ENCODE measurements around the gene LCTL.
"Not testable (repeated sequence)": the region's sequence is repeated elsewhere in the genome, so short reads cannot be mapped to it uniquely, and the experiment has no call there.

The LCTL gene

DNA sequence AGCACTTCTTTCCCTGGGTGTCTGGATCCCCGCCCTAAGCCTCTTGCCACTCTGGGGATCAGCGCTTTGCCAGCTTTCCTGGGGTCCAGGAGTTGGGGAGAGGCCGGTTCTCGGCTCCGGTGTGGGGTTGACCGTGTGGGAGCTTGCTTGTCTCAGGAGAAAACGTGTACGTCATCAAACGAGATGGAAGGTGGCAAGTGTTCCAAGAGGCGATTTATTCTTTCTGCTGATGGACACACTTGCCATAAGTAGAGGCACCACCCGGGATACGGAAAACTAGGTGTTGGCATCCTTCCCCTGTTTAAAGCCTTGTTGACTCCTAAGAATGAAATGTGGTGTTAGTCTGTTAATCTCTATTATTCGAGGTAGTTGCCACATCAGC, 60.4 kb downstream of the LCTL start:
- H3K4me3 ChIP-seq (ENCODE audit: low read depth, low read length), result peak overlapping the region; percentile 66
- TF ChIP-seq, protein P1, sequence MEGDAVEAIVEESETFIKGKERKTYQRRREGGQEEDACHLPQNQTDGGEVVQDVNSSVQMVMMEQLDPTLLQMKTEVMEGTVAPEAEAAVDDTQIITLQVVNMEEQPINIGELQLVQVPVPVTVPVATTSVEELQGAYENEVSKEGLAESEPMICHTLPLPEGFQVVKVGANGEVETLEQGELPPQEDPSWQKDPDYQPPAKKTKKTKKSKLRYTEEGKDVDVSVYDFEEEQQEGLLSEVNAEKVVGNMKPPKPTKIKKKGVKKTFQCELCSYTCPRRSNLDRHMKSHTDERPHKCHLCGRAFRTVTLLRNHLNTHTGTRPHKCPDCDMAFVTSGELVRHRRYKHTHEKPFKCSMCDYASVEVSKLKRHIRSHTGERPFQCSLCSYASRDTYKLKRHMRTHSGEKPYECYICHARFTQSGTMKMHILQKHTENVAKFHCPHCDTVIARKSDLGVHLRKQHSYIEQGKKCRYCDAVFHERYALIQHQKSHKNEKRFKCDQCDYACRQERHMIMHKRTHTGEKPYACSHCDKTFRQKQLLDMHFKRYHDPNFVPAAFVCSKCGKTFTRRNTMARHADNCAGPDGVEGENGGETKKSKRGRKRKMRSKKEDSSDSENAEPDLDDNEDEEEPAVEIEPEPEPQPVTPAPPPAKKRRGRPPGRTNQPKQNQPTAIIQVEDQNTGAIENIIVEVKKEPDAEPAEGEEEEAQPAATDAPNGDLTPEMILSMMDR (IDR thresholded peaks at IDR 0.05; ENCODE audit: low read depth, low read length, missing control alignments), result no peak
- in situ Hi-C loops (cut with HindIII; ENCODE audit: low sequenced_read_pairs), result no loop called here
- no peak for DNase-seq (ENCODE audit: low read depth)

DNA sequence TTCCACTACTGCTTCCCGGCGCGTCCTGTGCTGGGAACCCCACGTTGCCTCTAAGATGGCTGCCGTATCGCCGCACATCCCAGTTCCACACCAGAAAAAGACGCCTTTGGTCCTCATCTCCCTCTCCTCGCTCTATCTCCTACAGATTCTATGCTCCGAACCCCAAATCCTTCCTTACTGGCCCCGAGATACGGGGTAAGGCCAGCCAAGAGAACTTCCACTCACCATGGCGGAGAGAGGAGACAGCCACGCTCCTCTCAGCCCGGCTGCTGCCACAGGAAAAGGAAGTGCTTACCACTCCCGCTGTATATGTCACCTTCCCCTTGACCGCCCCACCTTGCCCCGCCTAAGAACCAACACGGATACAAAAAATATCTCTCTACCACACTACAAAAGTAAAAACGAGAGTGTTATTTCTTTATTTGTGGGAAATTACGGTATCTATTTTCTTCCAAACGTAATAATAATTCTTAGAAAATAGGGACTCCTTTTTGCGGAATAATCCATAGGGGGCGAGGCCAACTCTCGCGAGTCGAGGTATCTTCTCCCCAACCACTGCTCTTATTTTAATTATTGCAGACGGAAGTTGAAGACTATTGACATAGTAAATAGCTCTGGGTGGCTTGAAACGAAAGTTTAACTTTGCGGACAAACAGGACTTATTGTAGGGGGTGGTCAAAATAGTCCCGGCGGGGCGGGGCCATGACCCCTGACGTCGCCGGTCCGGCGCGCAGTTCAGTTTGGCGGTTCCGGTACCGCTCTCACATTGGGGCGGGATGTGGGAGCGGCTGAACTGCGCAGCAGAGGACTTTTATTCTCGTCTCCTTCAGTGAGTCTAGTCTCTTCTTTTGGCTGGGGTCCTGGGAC, 61.0 kb downstream of the LCTL start, which contains the start of the genes RPL4 and ZWILCH:
Gene RPL4, minus strand, starts transcription at position 293 of the 867 bp plus-strand sequence. Its CDS starts 65 bp downstream, at position 228.
Gene ZWILCH, plus strand, starts transcription at position 764 of the 867 bp plus-strand sequence. Its CDS starts 13 bp downstream, at position 777.
- H3K4me3 ChIP-seq (ENCODE audit: low read depth, low read length), result peak within 1 kb of the TSS; percentile 66
- in situ Hi-C loops (cut with HindIII; ENCODE audit: low sequenced_read_pairs), result loop anchor here (5.0 kb wide), 1 partner anchor 73 kb away; no protein-coding TSS in a partner anchor
- DNase-seq (ENCODE audit: low read depth), result peak; percentile 75
- TF ChIP-seq, protein P1 (IDR thresholded peaks at IDR 0.05; ENCODE audit: low read depth, low read length, missing control alignments), result no peak

DNA sequence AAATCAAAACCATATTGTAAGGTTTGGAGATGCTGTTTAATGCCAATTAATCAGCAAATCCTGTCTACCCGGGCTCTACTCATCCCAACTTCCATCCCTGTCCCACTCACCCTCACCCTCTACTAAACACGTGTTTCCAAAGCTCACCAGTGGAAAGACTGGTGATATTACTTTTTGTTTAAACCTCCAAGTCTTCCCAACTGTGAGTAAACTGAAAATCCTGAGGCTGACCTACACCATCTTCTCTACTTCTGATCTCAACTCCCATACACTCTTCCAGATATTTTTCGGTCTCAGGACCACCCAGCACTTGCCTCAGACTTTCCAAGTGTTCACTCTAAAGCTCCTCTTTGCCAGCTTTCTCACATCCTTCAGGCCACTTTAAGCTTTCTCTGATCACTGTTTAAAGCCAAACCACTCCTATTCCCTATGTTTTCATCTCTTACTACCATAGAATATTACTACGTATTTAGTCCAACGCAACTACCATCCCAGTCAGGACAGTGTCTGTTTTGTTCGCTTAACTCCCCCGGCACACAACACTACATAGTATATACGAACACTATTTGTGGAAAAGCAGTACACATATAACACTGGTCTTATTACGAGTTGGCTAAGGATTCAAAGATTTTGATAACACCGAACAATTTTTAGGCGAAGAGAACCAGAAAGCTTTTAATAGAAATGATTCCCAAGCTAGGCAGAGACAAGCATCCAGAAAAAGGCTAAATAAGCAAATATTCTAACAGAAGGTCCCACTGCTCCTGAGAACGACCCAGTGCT, 61.8 kb downstream of the LCTL start:
- peak overlapping the region; percentile 66 for H3K4me3 ChIP-seq (ENCODE audit: low read depth, low read length)
- no peak for DNase-seq (ENCODE audit: low read depth)
- TF ChIP-seq, protein P1 (IDR thresholded peaks at IDR 0.05; ENCODE audit: low read depth, low read length, missing control alignments), result no peak
- in situ Hi-C loops (cut with HindIII; ENCODE audit: low sequenced_read_pairs), result loop anchor here (5.0 kb wide), 1 partner anchor 73 kb away; no protein-coding TSS in a partner anchor

DNA sequence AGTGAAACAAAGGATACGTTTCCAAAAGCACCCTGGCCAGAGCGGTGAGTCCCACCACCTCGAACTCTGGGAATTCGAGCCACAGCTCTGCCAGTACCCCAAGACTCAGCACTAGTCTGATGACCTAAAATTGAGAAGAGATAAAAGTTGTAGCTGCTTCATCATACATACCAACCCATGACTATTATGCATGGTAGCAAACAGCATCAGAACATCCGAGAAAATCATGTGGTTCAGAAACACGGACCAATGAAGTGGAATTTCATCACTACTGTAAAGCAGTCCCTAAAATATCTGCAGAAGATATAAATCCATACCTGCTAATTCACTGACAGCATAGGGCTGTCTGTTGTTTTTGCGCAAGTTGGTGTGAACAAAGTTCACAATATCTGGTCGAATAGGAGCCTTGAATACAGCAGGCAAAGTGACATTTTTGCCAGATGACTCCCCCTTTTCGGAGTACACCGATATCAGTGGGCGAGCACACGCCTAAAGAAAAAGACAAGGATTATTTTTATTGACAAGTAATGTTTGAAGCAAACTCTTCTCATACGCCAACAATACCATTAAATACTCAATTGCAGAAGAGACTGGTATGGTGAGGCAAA, 62.7 kb downstream of the LCTL start:
- DNase-seq (ENCODE audit: low read depth), result not testable (repeated sequence)
- peak overlapping the region; percentile 66 for H3K4me3 ChIP-seq (ENCODE audit: low read depth, low read length)
- in situ Hi-C loops (cut with HindIII; ENCODE audit: low sequenced_read_pairs), result loop anchor here (5.0 kb wide), 1 partner anchor 74 kb away; no protein-coding TSS in a partner anchor

DNA sequence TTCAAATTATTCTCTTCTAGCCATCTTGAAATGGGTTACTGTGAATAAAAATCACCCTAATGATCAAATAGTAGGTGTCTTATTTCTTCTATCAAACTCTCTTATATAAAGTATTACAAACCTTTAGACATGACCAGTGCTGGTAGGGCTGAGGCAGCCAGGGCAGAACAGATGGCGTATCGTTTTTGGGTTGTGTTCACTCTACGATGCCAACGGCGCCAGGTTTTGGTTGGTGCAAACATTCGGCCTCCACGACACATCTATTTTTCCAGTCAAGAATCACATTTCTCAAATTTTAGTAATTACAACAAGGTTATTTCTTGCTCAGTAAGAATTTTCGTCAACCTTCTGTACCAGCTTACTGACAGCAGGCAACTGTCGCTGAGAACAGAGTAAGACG, 63.3 kb downstream of the LCTL start:
- no peak for DNase-seq (ENCODE audit: low read depth)
- TF ChIP-seq, protein P1 (IDR thresholded peaks at IDR 0.05; ENCODE audit: low read depth, low read length, missing control alignments), result no peak
- in situ Hi-C loops (cut with HindIII; ENCODE audit: low sequenced_read_pairs), result loop anchor here (5.0 kb wide), 1 partner anchor 75 kb away; no protein-coding TSS in a partner anchor
- H3K4me3 ChIP-seq (ENCODE audit: low read depth, low read length), result peak overlapping the region; percentile 66

DNA sequence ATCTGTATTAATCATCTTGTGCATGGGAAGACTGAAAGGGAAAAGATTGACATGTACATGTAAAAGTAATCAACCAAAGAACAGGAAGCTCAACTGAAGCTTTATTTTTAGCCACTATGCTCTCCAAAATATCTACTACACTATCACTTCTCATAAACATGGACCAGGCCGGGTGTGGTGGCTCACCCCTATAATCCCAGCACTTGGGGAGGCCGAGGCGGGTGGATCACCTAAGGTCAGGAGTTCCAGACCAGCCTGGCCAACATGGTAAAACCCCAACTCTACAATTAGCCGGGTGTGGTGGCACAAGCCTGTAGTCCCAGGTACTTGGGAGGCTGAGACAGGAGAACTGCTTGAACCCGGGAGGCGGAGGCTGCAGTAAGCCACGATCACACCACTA, 65.5 kb downstream of the LCTL start:
- DNase-seq (ENCODE audit: low read depth), result not testable (repeated sequence)

More for the DNA sequence above, 65.5 kb downstream of the LCTL start:
- H3K4me3 ChIP-seq (ENCODE audit: low read depth, low read length), result not testable (repeated sequence)
- in situ Hi-C loops (cut with HindIII; ENCODE audit: low sequenced_read_pairs), result loop anchor here (5.0 kb wide), 1 partner anchor 77 kb away; no protein-coding TSS in a partner anchor

Measured in astrocyte of the cerebellum (primary cell).